Activated CD4-positive, alpha-beta T cell treated with anti-CD3 and anti-CD28 coated beads, Interleukin-2, Interleukin-6, amounts not matched to agents 100 ng/mL and 50 ng/mL, durations not matched to agents 16 hours and 8 hours (primary cell): ENCODE data around the gene GPR34.

ENCODE experiments used
- DNase-seq: peaks from one replicate; pipeline ENCODE4 v3.0.0-alpha.2; 2020

The GPR34 gene

GRCh38 chrX:41739871-41740270 is 51.1 kb downstream of the GPR34 start:
- DNase-seq: no peak
